ENCODE measurements around the gene EFCAB5.
"Not testable (repeated sequence)": the region's sequence is repeated elsewhere in the genome, so short reads cannot be mapped to it uniquely, and the experiment has no call there.

Gene EFCAB5

DNA sequence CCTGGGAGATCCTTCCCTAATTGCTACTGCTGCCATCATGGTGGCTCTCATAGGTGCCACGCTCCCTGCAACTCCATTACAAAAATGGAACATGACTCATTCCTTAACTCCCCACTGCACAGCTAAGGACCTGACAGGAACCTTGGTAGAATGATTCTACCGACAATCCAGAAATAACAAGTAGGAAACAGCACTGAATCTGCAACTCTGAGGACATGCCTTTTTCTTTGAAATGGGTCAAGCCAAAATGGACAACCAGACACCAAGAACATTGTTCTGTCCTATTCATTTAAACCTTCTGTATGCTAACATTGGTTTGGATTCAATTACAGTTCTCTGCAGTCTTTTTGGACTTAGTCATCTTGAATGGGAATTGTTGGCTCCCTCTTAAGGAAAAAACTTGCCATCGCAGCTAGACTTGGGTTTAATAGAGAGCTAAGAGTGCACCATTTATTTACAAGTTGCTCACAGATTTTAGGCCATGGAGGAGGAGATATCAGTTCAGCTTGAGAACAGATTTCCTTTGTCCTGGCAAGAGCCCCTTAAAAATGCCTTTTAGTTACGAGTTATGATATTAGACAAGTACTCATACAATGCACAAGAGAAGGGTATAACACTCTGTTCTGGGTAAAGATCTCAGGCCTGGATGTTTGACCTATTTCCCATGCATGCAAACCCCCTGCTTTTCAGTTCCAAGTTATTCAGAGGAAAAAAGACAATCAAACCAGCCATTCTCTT, 154.2 kb downstream of the EFCAB5 start:
- no peak for DNase-seq (ENCODE audit: low read depth)

DNA sequence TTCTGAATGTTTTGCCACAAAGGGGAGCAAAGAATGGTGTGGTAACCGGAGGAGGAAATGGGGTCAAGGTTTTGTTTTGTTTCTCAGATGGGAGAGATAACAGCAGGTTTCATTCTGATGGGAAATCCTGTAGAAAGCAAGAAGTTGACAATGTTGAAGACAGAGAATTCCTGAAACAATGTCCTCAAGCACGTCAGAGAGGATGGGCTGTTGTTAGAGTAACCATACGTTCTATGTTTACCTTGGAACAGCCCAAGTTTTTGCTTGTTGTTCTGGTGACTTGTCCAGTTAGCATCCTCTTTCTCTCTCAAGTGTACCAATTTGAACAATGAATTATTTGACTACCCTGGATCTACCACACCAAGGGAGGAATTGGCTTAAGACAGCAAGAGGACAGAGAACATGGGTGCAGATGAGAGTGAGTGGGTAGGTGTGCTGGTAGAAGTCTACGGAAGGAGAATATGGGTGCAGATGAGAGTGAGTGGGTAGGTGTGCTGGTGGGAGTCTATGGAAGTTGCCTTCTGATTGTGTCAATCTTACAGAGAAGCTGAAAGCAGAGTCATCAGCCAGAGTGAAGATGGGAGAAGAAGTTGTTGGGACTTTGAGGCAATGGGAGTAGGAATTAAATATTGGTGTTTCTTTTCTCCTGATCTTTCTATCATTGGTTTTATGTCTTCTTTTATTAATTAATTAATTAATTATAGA, 160.4 kb downstream of the EFCAB5 start:
- DNase-seq (ENCODE audit: low read depth) = no peak

DNA sequence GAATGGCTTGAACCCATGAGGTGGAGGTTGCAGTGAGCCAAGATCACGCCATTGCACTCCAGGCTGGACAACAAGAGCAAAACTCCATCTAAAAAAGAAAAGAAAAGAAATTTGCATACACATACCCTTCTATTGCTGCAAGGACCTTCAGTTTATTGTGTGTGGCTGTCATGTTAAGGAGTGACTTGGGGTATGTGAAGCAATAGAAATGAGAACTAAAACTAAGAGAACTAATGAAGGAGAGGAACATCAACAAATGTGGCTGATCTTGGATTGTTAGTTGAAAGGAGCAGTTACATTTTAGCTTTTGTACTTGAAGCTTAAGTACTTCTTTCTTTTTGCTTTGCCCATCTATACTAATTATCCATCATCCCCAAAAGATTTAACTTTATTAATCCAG, 162.5 kb downstream of the EFCAB5 start:
- DNase-seq (ENCODE audit: low read depth) = no peak

DNA sequence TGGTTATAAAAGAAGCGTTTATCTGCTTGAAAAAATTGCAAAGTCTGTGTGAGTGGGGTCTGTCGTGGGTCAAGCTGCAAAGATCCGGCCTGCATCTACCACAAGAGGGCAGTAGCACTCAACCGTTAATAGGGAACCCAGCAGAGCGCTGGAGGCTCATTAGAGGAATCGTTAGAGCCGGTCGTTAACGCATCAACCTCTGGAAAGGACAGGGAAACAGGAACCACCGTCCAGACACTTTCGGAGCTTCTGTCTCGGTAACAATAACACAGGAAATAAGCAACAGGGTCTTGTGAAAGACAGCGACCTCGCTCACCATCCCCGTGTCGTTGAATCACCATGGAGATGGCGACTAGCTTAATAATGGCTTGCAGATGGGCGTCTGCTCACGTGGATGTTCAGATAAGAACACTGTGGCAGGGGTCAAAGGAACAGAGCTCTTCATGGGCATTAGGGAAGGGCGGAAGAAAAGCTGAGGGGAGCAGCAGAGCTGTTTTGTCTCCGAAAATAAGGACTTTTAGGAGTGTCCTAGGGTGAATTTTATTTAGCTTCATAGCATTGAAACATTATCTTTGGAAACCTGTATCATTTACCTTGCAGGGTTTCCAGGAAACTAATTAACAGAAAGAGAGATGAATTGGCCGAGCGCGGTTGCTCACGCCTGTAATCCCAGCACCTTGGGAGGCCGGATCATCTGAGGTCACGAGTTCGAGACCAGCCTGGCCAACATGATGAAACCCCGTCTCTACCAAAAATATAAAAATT, 163.3 kb downstream of the EFCAB5 start:
- DNase-seq (ENCODE audit: low read depth) = peak; percentile 60

DNA sequence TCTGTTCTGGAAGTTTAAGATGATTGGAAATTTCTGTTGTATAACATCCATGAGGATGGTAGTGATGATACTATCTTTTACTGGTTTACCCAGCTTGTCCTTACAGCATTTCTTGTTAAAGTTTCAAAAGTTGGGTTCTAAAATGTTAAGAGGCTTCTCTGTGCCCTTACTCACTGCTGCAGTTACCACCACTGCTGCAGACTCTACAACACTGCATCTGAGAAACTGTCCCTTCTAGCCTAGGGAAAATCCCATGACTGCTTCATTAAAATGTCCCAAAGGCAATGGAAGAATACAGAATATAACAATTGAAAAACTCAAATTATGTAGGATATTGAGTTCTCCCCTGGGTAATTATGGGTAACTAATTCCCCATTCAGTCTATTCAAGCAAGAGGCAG, 171.4 kb downstream of the EFCAB5 start:
- DNase-seq (ENCODE audit: low read depth) = no peak

DNA sequence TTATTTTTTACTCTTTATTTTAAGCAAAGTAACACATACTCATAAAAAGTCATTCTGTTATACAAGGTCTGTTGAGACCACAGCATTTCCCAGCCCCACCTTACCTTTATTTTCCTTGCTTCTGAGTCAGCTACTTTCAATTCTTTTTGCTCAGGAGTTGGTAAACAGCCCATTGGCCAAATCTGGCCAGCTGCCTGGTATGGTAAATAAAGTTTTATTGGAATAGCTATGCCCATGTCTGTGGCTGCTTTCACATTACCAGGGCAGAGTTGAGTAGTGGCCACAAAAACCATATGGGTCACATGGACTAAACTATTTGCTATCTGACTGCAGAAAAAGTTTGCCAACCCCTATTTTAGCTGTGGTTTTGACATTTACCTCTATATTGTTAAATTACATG, 171.8 kb downstream of the EFCAB5 start:
- DNase-seq (ENCODE audit: low read depth) = no peak

DNA sequence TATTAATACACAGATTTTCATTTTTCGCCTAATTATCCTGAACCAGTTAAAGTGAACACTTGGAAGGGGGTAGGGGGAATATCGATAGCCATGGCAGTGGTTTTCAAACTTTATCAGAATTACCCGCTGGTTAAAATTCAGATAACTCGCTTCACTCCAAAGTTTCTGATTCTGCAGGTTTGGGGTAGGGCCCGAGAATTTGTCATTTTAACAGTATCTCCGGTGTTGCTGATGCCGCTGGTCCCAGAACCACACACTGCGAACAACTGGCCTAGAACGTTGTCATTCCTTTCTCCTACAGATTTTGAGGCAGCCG, 174.9 kb downstream of the EFCAB5 start:
- no peak for DNase-seq (ENCODE audit: low read depth)

- peak; percentile 83 for DNase-seq (ENCODE audit: low read depth)
Observed at GRCh38 chr17:30116661-30117551, 175.5 kb downstream of the EFCAB5 start, which contains the start of gene NSRP1. Gene NSRP1, plus strand, starts transcription at chr17:30116816. Its CDS starts 28 bp downstream, at chr17:30116844.

DNA sequence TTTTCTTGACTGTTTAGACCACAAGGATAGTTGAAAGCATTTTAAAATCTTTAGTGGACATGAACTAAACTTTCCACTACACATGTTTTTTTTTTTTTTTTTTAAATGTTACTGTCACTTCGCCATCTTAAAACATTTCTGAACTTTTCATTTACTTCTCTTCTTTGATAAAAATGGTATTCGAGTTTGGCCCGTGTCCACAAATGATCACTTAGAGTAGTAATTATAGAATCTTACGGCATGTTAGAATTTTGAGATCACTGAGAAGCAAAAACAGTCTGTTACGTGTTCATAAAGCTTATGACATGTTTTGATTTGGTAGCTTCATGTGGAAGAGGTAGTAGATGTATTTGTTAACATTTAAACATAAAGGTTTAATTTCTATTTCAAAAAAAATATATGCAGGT, 176.2 kb downstream of the EFCAB5 start:
- DNase-seq (ENCODE audit: low read depth) = no peak

- not testable (repeated sequence) for DNase-seq (ENCODE audit: low read depth)
Observed at GRCh38 chr17:30118635-30119034, 177.2 kb downstream of the EFCAB5 start.

- DNase-seq (ENCODE audit: low read depth) = no peak
Observed at GRCh38 chr17:30124273-30124796, 182.9 kb downstream of the EFCAB5 start.

- no peak for DNase-seq (ENCODE audit: low read depth)
Observed at GRCh38 chr17:30130121-30130520, 188.7 kb downstream of the EFCAB5 start.

DNA sequence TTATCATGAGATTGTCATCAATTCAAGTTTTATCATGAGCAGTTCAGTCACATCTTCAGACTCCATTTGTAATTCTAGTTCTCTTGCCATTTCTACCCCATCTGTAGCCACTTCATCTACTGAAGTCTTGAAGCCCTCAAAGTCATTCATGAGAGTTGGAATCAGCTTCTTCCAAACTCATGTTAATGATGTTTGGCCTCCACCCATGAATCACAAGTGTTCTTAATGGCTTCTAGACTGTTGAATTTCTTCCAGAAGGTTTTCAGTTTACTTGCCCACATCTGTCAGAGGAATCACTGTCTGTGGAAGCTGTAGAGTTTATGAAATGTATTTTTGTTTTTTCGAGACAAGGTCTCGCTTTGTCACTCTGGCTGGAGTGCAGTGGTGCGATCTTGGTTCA, 191.2 kb downstream of the EFCAB5 start:
- no peak for DNase-seq (ENCODE audit: low read depth)

DNA sequence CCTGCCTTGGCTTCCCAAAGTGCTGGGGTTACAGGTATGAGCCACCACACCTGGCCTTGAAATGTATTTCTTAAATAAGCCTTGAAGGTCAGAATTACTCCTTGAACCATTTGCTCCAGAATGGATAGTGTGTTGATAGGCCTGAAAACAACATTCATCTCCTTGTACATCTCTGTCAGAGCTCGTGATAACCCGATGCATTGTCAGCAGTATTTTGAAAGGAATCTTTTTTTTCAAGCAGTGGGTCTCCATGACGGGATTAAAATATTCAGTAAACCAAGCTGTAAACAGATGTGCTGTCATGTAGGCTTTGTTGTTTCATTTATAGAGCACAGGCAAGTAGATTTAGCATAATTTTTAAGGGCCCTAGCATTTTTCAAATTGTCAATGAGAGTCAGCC, 191.8 kb downstream of the EFCAB5 start:
- DNase-seq (ENCODE audit: low read depth) = no peak

DNA sequence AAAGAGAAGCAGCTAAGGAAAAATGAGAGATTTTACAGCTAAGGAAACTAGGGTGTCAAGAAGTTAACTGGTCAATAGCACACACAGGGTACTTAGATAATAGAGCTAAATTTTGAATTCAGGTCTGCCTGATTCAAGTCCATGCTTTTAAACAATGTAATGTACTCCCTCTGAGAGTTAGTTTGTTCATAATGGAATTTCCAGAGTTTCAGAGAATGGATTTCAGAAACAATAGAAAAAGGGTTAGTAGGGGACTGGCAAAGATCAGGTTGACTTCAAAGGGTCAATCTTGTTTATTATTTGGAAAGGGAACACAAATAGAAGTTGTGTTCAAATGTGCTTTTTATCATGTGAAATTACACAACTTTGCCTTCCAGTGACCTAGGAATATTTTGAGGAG, 193.1 kb downstream of the EFCAB5 start:
- no peak for DNase-seq (ENCODE audit: low read depth)

GRCh38 chr17:30137158-30137557, 195.7 kb downstream of the EFCAB5 start:
- no peak for DNase-seq (ENCODE audit: low read depth)

DNA sequence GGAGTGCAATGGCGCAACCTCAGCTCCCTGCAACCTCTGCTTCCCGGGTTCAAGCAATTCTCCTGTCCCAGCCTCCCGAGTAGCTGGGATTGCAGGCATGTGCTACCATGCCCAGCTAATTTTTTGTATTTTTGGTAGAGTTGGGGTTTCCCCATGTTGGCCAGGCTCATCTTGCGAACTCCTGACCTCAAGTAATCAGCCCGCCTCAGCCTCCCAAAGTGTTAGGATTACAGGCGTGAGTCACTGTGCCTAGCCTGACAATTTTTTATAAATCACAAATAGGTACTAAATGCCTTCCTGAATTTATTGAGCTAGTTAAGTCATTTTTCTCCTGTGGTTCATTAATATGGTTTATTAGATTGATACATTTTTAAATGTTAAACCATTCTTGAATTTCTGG, 206.4 kb downstream of the EFCAB5 start:
- DNase-seq (ENCODE audit: low read depth) = not testable (repeated sequence)

- no peak for DNase-seq (ENCODE audit: low read depth)
Observed at GRCh38 chr17:30148376-30148775, 206.9 kb downstream of the EFCAB5 start.

- DNase-seq (ENCODE audit: low read depth) = no peak
Observed at GRCh38 chr17:30151471-30151870, 210.0 kb downstream of the EFCAB5 start.

DNA sequence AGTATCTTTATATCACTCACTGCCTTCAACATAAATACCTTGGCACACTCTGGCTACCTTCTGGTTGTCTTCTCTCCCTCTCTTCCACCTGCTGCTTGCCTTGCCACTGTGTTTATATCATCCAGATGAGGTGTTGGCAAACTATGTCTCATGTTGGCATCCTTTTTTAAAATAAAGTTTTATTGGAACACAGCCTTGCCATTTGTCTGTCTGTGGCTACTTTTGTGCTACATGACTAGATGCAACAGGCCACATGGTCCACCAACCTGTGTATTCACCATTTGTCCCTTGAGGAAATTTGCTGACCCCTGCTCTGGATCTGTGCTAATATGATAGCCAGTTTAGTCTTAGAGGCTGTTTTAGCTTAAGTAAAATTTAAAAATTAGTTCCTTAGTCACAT, 212.0 kb downstream of the EFCAB5 start:
- DNase-seq (ENCODE audit: low read depth) = no peak

- no peak for DNase-seq (ENCODE audit: low read depth)
Observed at GRCh38 chr17:30155389-30155788, 214.0 kb downstream of the EFCAB5 start.

All from CMK (cell line).